GM21619 (cell line): ENCODE measurements around the gene INPP5E.

ENCODE experiments used
- ATAC-seq: cut with Tn5 transposase; IDR thresholded peaks from one replicate; pipeline ENCODE4 v1.9.1; 2021; ENCODE audit not compliant: unreplicated experiment

The INPP5E gene

GRCh38 chr9:136473354-136473721 lies 33.7 kb upstream of the INPP5E start:
- ATAC-seq = no peak

- ATAC-seq = no peak
Measured at GRCh38 chr9:136472640-136473353, 33.2 kb upstream of the INPP5E start.

GRCh38 chr9:136471802-136472487 lies 32.3 kb upstream of the INPP5E start:
- ATAC-seq = no peak

- ATAC-seq = no peak
Measured at GRCh38 chr9:136470792-136471469, 31.3 kb upstream of the INPP5E start.

GRCh38 chr9:136470356-136470755 lies 30.7 kb upstream of the INPP5E start:
- ATAC-seq = no peak

GRCh38 chr9:136467766-136468165 lies 28.1 kb upstream of the INPP5E start:
- no peak for ATAC-seq

- no peak for ATAC-seq
Measured at GRCh38 chr9:136466155-136466541, 26.5 kb upstream of the INPP5E start.

- no peak for ATAC-seq
Measured at GRCh38 chr9:136465500-136466154, 26.0 kb upstream of the INPP5E start.

- no peak for ATAC-seq
Measured at GRCh38 chr9:136464241-136464640, 24.6 kb upstream of the INPP5E start.

GRCh38 chr9:136463578-136463977 lies 23.9 kb upstream of the INPP5E start:
- ATAC-seq = no peak

GRCh38 chr9:136462664-136463063 lies 23.0 kb upstream of the INPP5E start:
- no peak for ATAC-seq

- ATAC-seq = no peak
Measured at GRCh38 chr9:136460772-136461325, 21.2 kb upstream of the INPP5E start.

GRCh38 chr9:136459425-136459824 lies 19.8 kb upstream of the INPP5E start:
- ATAC-seq = no peak

GRCh38 chr9:136457326-136457725 lies 17.7 kb upstream of the INPP5E start:
- no peak for ATAC-seq

GRCh38 chr9:136456258-136456657 lies 16.6 kb upstream of the INPP5E start:
- no peak for ATAC-seq

GRCh38 chr9:136455043-136456002 lies 15.7 kb upstream of the INPP5E start:
- ATAC-seq = no peak

- no peak for ATAC-seq
Measured at GRCh38 chr9:136454026-136454796, 14.6 kb upstream of the INPP5E start.

GRCh38 chr9:136453326-136453725 lies 13.7 kb upstream of the INPP5E start:
- ATAC-seq = no peak

- no peak for ATAC-seq
Measured at GRCh38 chr9:136451221-136451877, 11.7 kb upstream of the INPP5E start.
